Adrenal gland (tissue), 5 donors: ENCODE measurements around the gene PRKCSH.

ENCODE experiments used
- CTCF ChIP-seq, 6 experiments: fragments of 450-650 bp in 4 of 6; fragments of 200-600 bp in 2 of 6; sonication (generic) in 1 of 6; IDR thresholded peaks; 1 replicate in 5 of 6; 2 replicates in 1 of 6; pipeline versions ENCODE4 v1.5.1 to v1.8.0; 2016 to 2021; ENCODE audit warnings: antibody characterized with exemption in 6 of 6, mild to moderate bottlenecking in 2 of 6, moderate library complexity in 1 of 6
- POLR2A ChIP-seq, 2 donors: fragments of 450-650 bp; IDR thresholded peaks; one replicate each; pipeline ENCODE4 v1.6.1; 2017; ENCODE audit warnings: antibody characterized with exemption in 2 of 2, mild to moderate bottlenecking in 2 of 2, moderate library complexity in 1 of 2
- donor health status: DM: no; HTN: no; CAD: no.

- no peak for TF ChIP-seq CTCF (IDR thresholded peaks at IDR 0.05)
- peak in 1 of 2 donors; percentile 27 for TF ChIP-seq POLR2A (IDR thresholded peaks at IDR 0.05)
These were observed 16.6 kb upstream of the PRKCSH start, which contains the start of gene RGL3 for GRCh38 chr19:11418549-11419506.
